ENCODE data around the gene THSD4.

Gene THSD4

GRCh38 chr15:71237456-71238188 is 122.4 kb downstream of the THSD4 start:
- no peak for TF ChIP-seq CTCF (IDR thresholded peaks at IDR 0.05; ENCODE audit: control insufficient read depth, extremely low read depth, insufficient read depth)
- DNase-seq (ENCODE audit: low read depth), result no peak
- H3K4me3 ChIP-seq (ENCODE audit: low read depth, low read length), result no peak overlapping the region

GRCh38 chr15:71238926-71239325 is 123.7 kb downstream of the THSD4 start:
- no peak for TF ChIP-seq CTCF (IDR thresholded peaks at IDR 0.05; ENCODE audit: control insufficient read depth, extremely low read depth, insufficient read depth)
- DNase-seq (ENCODE audit: low read depth), result no peak
- no peak overlapping the region for H3K4me3 ChIP-seq (ENCODE audit: low read depth, low read length)

- DNase-seq (ENCODE audit: low read depth), result no peak
- no peak overlapping the region for H3K4me3 ChIP-seq (ENCODE audit: low read depth, low read length)
- TF ChIP-seq CTCF (IDR thresholded peaks at IDR 0.05; ENCODE audit: control insufficient read depth, extremely low read depth, insufficient read depth), result no peak
These were observed 124.5 kb downstream of the THSD4 start for GRCh38 chr15:71239592-71240364.

- H3K4me3 ChIP-seq (ENCODE audit: low read depth, low read length), result no peak overlapping the region
- DNase-seq (ENCODE audit: low read depth), result no peak
- TF ChIP-seq CTCF (IDR thresholded peaks at IDR 0.05; ENCODE audit: control insufficient read depth, extremely low read depth, insufficient read depth), result no peak
These were observed 127.0 kb downstream of the THSD4 start for GRCh38 chr15:71242292-71242691.

GRCh38 chr15:71244250-71244649 is 129.0 kb downstream of the THSD4 start:
- H3K4me3 ChIP-seq (ENCODE audit: low read depth, low read length), result no peak overlapping the region
- DNase-seq (ENCODE audit: low read depth), result no peak
- TF ChIP-seq CTCF (IDR thresholded peaks at IDR 0.05; ENCODE audit: control insufficient read depth, extremely low read depth, insufficient read depth), result no peak

GRCh38 chr15:71245588-71245987 is 130.3 kb downstream of the THSD4 start:
- no peak for DNase-seq (ENCODE audit: low read depth)
- H3K4me3 ChIP-seq (ENCODE audit: low read depth, low read length), result no peak overlapping the region
- no peak for TF ChIP-seq CTCF (IDR thresholded peaks at IDR 0.05; ENCODE audit: control insufficient read depth, extremely low read depth, insufficient read depth)
